GM10266 (cell line): ENCODE data around the gene KCNQ5.

Experiments used
- DNase-seq: peaks from one replicate; pipeline ENCODE4 v3.0.0; 2012; ENCODE audit errors: extremely low spot score
- CTCF ChIP-seq: IDR thresholded peaks from 2 replicates; pipeline ENCODE4 v1.5.1; 2012; ENCODE audit warnings: mild to moderate bottlenecking, low read depth; ENCODE audit not compliant: control insufficient read depth, insufficient read depth; ENCODE audit errors: missing control alignments

KCNQ5 gene

GRCh38 chr6:73083886-73084285 is 462.0 kb downstream of the KCNQ5 start:
- no peak for TF ChIP-seq CTCF
- DNase-seq: no peak

DNA sequence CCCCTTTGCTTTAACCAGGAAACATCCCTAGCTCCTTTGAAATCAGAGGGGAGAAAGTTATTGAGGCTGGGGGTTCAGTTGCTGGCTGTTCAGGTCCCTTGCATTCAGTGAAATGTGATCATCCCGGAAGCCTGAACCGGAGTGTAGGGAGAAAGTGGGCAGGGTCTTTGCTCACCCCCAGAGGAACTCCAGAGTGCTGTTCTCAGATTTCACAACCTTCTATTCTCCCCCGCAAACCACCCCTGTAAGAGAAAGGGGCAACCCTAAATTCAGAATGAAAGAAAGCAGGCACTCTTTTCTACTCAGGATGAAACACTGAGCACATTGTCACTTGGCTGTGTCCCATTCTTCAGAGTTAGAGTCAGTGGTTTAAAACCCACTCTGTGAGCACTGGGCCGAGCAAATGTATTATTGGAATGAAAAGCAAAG is 463.6 kb downstream of the KCNQ5 start:
- TF ChIP-seq CTCF: no peak
- peak; percentile 9 for DNase-seq

DNA sequence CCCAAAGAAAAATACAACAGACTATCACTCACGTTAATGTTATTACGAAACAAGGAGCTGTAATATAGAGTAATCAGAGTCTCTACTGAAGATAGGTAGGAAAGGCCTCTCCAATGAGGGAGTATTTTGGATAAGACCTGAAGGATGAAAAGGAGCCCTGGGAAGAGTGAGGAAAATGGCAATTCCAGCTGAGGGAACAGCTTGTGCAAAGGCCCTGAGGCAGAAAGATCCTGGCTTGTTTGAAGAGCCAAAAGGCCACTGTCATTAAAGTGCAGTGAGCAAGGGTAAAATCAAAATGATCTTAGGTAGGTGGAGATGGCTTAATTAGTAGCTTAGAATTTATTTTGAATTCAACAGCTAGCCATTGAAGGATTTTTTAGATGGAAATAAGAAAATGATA is 464.9 kb downstream of the KCNQ5 start:
- no peak for DNase-seq
- TF ChIP-seq CTCF: no peak

DNA sequence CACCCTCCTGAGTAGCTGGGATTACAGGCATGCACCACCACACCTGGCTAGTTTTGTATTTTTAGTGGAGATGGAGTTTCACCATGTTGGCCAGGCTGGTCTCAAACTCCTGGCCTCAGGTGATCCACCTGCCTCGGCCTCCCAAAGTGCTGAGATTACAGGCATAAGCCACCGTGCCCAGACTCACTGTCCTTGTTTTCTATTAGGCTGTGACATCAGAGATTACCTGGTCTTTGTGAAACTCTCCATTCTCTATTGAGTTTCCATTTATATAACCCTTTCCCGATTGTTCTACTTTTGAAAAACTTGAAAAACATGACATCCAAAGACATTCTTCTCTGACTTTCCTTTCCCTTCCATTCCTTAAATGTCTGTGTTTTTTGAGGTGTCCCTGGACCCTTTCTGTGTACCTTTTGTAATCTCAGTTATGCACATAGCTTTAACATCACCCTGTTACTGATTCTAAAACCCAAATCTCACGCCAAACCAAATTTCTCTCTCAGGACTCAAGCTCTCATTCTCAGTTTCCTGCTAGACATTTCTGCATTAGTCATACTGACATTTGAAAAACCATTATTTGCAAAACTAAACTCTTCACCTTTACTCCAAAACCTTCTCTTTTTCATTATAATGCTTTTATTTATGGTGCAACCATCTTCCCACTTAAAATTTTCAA is 466.4 kb downstream of the KCNQ5 start:
- peak; percentile 19 for DNase-seq
- no peak for TF ChIP-seq CTCF

DNA sequence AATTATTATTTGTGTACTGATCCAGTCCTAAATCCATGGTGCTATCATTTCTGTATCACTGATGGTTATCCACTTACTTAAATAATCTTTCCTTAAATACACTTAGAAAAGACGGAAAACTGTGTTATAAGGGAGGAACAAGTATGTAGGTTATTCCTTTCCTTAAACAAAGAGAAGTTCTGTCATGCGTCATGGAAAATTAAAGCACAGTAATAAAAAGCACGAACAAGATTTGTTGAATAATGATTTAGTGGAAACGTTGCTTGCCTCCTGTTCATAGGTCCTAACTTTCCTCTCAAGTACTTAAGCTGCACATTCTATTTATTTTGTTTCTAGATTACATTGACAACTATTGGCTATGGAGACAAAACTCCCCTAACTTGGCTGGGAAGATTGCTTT is 483.1 kb downstream of the KCNQ5 start:
- TF ChIP-seq CTCF: no peak
- DNase-seq: no peak

DNA sequence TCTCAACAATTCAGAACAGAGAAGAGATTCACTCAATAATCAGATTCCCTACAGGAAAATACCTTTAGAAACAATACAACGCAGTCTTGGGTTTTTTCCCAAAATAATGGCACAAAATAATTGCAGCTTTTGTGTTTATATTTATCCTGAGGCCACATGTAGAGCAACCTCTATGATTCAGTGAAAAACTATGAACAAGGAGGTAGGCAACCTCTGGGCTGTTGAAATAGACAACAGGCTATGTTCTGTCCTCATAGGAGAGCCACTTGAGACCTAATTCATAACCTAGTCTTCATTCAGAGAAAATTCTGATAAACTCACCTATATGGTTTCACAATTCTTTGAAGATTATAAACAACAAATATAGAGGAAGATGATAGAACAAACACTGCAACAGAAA is 485.2 kb downstream of the KCNQ5 start:
- no peak for DNase-seq
- TF ChIP-seq CTCF: no peak

GRCh38 chr6:73108949-73109348 is 487.1 kb downstream of the KCNQ5 start:
- TF ChIP-seq CTCF: no peak
- DNase-seq: no peak
